Measurements from ENCODE around the gene ARID3C. TPM values are rescaled to one million over a fixed set of nuclear protein-coding genes. Genes with fewer than 3 reads are reported as not detected.

The ARID3C gene
- total RNA-seq, 4 donors from 2014 or later = not detected

- H3K4me1 ChIP-seq = peaks cover 0 to 20% (median 0%) of the 10 kb centered on the region in 3 donors
- TF ChIP-seq, protein P1, sequence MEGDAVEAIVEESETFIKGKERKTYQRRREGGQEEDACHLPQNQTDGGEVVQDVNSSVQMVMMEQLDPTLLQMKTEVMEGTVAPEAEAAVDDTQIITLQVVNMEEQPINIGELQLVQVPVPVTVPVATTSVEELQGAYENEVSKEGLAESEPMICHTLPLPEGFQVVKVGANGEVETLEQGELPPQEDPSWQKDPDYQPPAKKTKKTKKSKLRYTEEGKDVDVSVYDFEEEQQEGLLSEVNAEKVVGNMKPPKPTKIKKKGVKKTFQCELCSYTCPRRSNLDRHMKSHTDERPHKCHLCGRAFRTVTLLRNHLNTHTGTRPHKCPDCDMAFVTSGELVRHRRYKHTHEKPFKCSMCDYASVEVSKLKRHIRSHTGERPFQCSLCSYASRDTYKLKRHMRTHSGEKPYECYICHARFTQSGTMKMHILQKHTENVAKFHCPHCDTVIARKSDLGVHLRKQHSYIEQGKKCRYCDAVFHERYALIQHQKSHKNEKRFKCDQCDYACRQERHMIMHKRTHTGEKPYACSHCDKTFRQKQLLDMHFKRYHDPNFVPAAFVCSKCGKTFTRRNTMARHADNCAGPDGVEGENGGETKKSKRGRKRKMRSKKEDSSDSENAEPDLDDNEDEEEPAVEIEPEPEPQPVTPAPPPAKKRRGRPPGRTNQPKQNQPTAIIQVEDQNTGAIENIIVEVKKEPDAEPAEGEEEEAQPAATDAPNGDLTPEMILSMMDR (IDR thresholded peaks at IDR 0.05) = no peak
- TF ChIP-seq POLR2AphosphoS5 (IDR thresholded peaks at IDR 0.05) (no peak), EP300 (IDR thresholded peaks at IDR 0.05) (no peak), POLR2A (IDR thresholded peaks at IDR 0.05) (no peak)
- no peak overlapping the region for H3K4me3 ChIP-seq
- H3K27ac ChIP-seq = no peak overlapping the region
- WGBS, 2 donors (ENCODE audit: low coverage in 1 of 2) = 95% methylated on average over 5 of the region's 5 CpGs
- H3K9me3 ChIP-seq = no peaks in the 10 kb centered on the region
- no peak for ATAC-seq
- H3K27me3 ChIP-seq = peaks cover 83% of the 10 kb centered on the region
- H3K36me3 ChIP-seq = no peaks in the 10 kb centered on the region
Observed at GRCh38 chr9:34582787-34583186, 46.1 kb downstream of the ARID3C start.

DNA sequence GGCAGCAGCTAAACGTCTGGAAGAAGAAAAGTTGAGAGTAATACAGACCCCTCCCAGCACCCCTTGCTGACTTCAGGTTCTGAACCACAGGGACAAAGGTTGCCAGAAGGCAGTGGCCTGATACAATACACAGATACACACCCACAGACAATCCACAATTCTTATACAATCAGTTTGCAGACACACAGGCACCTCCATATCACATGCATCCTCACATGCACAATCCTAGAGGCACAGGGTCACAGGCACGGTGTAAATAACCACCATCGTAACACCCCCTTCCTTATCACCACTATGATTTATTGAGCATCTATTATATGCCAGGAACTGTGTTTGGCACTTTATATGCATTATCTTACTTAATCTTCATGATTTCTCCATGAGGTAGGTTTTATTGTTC lies 47.5 kb downstream of the ARID3C start:
- no peak overlapping the region for H3K4me3 ChIP-seq
- 91% methylated on average over 2 of the region's 3 CpGs; no CpG with 5 or more reads in 1 of the 2 donors for WGBS, 2 donors (ENCODE audit: low coverage in 1 of 2)
- ATAC-seq = no peak
- H3K9me3 ChIP-seq = no peaks in the 10 kb centered on the region
- no peak overlapping the region for H3K27ac ChIP-seq
- peaks cover 83% of the 10 kb centered on the region for H3K27me3 ChIP-seq
- no peaks in the 10 kb centered on the region for H3K36me3 ChIP-seq
- peaks cover 0 to 24% (median 0%) of the 10 kb centered on the region in 3 donors for H3K4me1 ChIP-seq
- TF ChIP-seq POLR2A (IDR thresholded peaks at IDR 0.05) (no peak), EP300 (IDR thresholded peaks at IDR 0.05) (no peak), POLR2AphosphoS5 (IDR thresholded peaks at IDR 0.05) (no peak)
- TF ChIP-seq, protein P1 (IDR thresholded peaks at IDR 0.05) = no peak

DNA sequence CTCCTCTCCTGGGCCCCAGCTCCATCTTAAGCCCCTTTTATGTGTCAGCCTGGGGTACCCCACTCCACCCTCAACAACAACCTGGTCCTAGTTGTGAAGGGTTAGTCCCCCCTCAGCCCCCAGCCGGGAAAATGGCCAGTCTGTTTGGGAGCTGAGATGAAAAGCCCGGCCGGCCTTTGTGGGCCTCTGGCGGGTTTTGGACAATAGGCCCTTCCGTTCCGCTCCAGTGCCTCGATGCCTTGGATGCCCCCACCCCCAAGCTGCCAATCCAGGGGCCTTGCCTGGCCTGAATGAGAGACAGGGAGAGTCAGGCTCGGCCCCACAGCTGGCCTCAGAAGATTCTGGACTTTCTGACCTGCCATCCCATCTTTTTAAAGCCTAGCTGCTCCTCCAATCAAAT lies 48.5 kb downstream of the ARID3C start:
- Histone ChIP-seq H3K4me3 (no peak overlapping the region), H3K27me3 (peaks cover 83% of the 10 kb centered on the region), H3K4me1 (peaks cover 0 to 24% (median 0%) of the 10 kb centered on the region in 3 donors), H3K36me3 (no peaks in the 10 kb centered on the region), H3K27ac (no peak overlapping the region), H3K9me3 (no peaks in the 10 kb centered on the region)
- no peak for ATAC-seq
- 94% methylated on average over 5 of the region's 8 CpGs; no CpG with 5 or more reads in 1 of the 2 donors for WGBS, 2 donors (ENCODE audit: low coverage in 1 of 2)
- TF ChIP-seq POLR2AphosphoS5 (IDR thresholded peaks at IDR 0.05) = no peak
- TF ChIP-seq EP300 (IDR thresholded peaks at IDR 0.05) = no peak
- TF ChIP-seq, protein P1 (IDR thresholded peaks at IDR 0.05) = no peak
- TF ChIP-seq POLR2A (IDR thresholded peaks at IDR 0.05) = no peak

- ATAC-seq = no peak
- Histone ChIP-seq H3K4me1 (peaks cover 0 to 24% (median 0%) of the 10 kb centered on the region in 3 donors), H3K27me3 (peaks cover 83% of the 10 kb centered on the region), H3K36me3 (no peaks in the 10 kb centered on the region), H3K27ac (no peak overlapping the region), H3K4me3 (no peak overlapping the region), H3K9me3 (no peaks in the 10 kb centered on the region)
- WGBS, 2 donors (ENCODE audit: low coverage in 1 of 2) = 75 to 96% methylated on average over 4 to 5 of the region's 5 CpGs
- TF ChIP-seq POLR2A (IDR thresholded peaks at IDR 0.05) = no peak
- TF ChIP-seq, protein P1 (IDR thresholded peaks at IDR 0.05) = no peak
- no peak for TF ChIP-seq EP300 (IDR thresholded peaks at IDR 0.05)
- no peak for TF ChIP-seq POLR2AphosphoS5 (IDR thresholded peaks at IDR 0.05)
Observed at GRCh38 chr9:34579808-34580163, 49.1 kb downstream of the ARID3C start.

DNA sequence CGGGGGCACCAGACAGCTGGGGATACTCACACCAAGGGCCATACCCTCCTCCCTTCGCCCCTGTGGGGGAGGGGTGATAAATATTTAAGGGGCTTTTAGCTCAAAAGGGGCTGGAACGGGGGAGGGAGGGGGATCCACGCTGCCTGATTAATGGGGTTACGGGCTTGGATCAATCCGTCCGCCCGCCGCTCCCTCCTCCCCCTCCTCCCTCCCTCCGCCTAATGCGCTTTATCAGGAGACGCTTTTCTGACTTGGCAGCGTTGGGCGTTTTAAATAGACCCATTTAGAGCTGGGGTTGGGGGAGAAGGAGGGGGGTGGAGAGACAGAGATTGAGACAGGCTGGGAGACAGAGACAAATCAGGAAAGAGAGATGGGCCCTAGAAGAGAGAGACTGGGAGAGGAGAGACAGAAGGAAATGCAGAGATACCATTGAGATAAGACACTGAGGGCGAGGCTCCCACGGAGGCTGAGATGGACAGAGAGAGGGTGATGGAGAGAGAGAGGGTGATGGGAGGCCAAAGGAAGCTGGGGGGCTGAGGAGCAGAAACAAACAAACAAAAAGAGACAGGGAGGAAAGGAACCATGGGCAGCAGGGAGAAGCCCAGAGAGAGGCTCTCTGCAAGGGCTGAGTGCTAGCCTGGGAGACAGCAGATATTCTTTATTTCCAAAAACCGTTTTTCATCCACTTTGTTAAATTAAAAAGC lies 49.6 kb downstream of the ARID3C start:
- TF ChIP-seq, protein P1 (IDR thresholded peaks at IDR 0.05) = no peak
- TF ChIP-seq POLR2A (IDR thresholded peaks at IDR 0.05) = no peak
- no peak for TF ChIP-seq POLR2AphosphoS5 (IDR thresholded peaks at IDR 0.05)
- TF ChIP-seq EP300 (IDR thresholded peaks at IDR 0.05) = no peak
- no peak overlapping the region for H3K27ac ChIP-seq
- H3K4me3 ChIP-seq = no peak overlapping the region
- ATAC-seq = no peak
- 13 to 44% methylated on average over 3 to 8 of the region's 17 CpGs for WGBS, 2 donors (ENCODE audit: low coverage in 1 of 2)
- peaks cover 0 to 24% (median 0%) of the 10 kb centered on the region in 3 donors for H3K4me1 ChIP-seq
- H3K27me3 ChIP-seq = peaks cover 83% of the 10 kb centered on the region
- H3K9me3 ChIP-seq = no peaks in the 10 kb centered on the region
- no peaks in the 10 kb centered on the region for H3K36me3 ChIP-seq

All from gastroesophageal sphincter (tissue), 4 donors.